K562 (cell line): Measurements from ENCODE around the gene TMEM132D.

ENCODE experiments used
- C11orf30 ChIP-seq: fragments of 450-650 bp; IDR thresholded peaks from 2 replicates; pipeline ENCODE4 v1.6.1; 2016; ENCODE audit warnings: low read depth, mild to moderate bottlenecking
- CBX3 ChIP-seq, 2 experiments: IDR thresholded peaks; 1 replicate in 1 of 2; 2 replicates in 1 of 2; pipeline ENCODE4 v1.6.1; 2012; ENCODE audit warnings: inconsistent platforms in 2 of 2, low read length in 2 of 2, borderline replicate concordance in 1 of 2, control low read depth in 1 of 2
- FOXM1 ChIP-seq, 2 experiments: fragments of 450-650 bp in 1 of 2; sonication (generic) in 1 of 2; formaldehyde crosslinking in 1 of 2; IDR thresholded peaks; 2 replicates each; pipeline versions ENCODE4 v1.6.1 to v1.9.0; 2017 to 2022; ENCODE audit warnings: low read depth in 2 of 2, mild to moderate bottlenecking in 2 of 2, missing genetic modification reagents in 1 of 2, moderate library complexity in 1 of 2
- HDAC1 ChIP-seq, 2 experiments: fragments of 450-650 bp; IDR thresholded peaks; 2 replicates each; pipeline ENCODE4 v1.6.1; 2016 to 2017; ENCODE audit warnings: inconsistent platforms in 1 of 2, mild to moderate bottlenecking in 1 of 2, moderate library complexity in 1 of 2
- HDGF ChIP-seq: fragments of 450-650 bp; IDR thresholded peaks from 2 replicates; pipeline ENCODE4 v1.6.1; 2016
- MYNN ChIP-seq, 2 experiments: sonication (generic); formaldehyde crosslinking in 1 of 2; IDR thresholded peaks; 2 replicates each; pipeline versions ENCODE4 v1.5.0 to v1.6.1; 2016 to 2020; ENCODE audit warnings: antibody characterized with exemption in 1 of 2, missing genetic modification reagents in 1 of 2
- NFATC3 ChIP-seq: fragments of 450-650 bp; IDR thresholded peaks from 2 replicates; pipeline ENCODE4 v1.6.1; 2017; ENCODE audit warnings: mild to moderate bottlenecking
- RAD21 ChIP-seq, 2 experiments: fragments of 250-450 bp in 1 of 2; fragments of 450-650 bp in 1 of 2; sonication (Bioruptor Pico) in 1 of 2; formaldehyde crosslinking in 1 of 2; IDR thresholded peaks in 1 of 2; conservative IDR thresholded peaks in 1 of 2; 2 replicates each; pipeline versions ENCODE4 v1.4.0 to v1.8.0; 2020 to 2022; ENCODE audit warnings: mild to moderate bottlenecking in 2 of 2, moderate library complexity in 1 of 2
- U2AF2 ChIP-seq: fragments of 200-400 bp; formaldehyde crosslinking; optimal IDR thresholded peaks from 2 replicates; pipeline ENCODE3; 2017; ENCODE audit warnings: low read depth, mild to moderate bottlenecking, low read length
- ZKSCAN1 ChIP-seq: fragments of 150-350 bp; IDR thresholded peaks from 2 replicates; pipeline ENCODE4 v1.6.1; 2016; ENCODE audit warnings: low read depth, low read length
- ZNF224 ChIP-seq: sonication (generic); formaldehyde crosslinking; IDR thresholded peaks from 2 replicates; pipeline ENCODE4 v1.8.0; 2022; ENCODE audit warnings: mild to moderate bottlenecking, missing genetic modification reagents
- TF ChIP-seq, protein P1 (sequence below), 2 experiments: fragments of 450-650 bp in 1 of 2; sonication (generic) in 1 of 2; formaldehyde crosslinking in 1 of 2; IDR thresholded peaks in 1 of 2; conservative IDR thresholded peaks in 1 of 2; 2 replicates each; pipeline versions ENCODE4 v1.6.1 to v1.8.1; 2016 to 2023; ENCODE audit warnings: mild to moderate bottlenecking in 2 of 2, moderate library complexity in 2 of 2, inconsistent platforms in 1 of 2, missing genetic modification reagents in 1 of 2
- TF ChIP-seq, protein P2 (sequence below), 2 experiments: fragments of 450-650 bp; formaldehyde crosslinking in 1 of 2; IDR thresholded peaks; 2 replicates each; pipeline versions ENCODE4 v1.4.0 to v1.6.1; 2014 to 2020; ENCODE audit warnings: mild to moderate bottlenecking in 2 of 2, borderline replicate concordance in 1 of 2, low read depth in 1 of 2

- no peak for TF ChIP-seq U2AF2
- no peak for TF ChIP-seq FOXM1 (IDR thresholded peaks at IDR 0.05; ENCODE audit: low read depth)
- TF ChIP-seq FOXM1 (CRISPR knock-in tag; IDR thresholded peaks at IDR 0.05; ENCODE audit: low read depth): no peak
- TF ChIP-seq, protein P1, sequence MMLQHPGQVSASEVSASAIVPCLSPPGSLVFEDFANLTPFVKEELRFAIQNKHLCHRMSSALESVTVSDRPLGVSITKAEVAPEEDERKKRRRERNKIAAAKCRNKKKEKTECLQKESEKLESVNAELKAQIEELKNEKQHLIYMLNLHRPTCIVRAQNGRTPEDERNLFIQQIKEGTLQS (IDR thresholded peaks at IDR 0.05): no peak
- TF ChIP-seq, protein P1 (CRISPR knock-in tag; conservative IDR thresholded peaks at IDR 0.05): no peak
- TF ChIP-seq ZNF224 (CRISPR knock-in tag): no peak
- TF ChIP-seq C11orf30: no peak
- no peak for TF ChIP-seq HDGF
- TF ChIP-seq HDAC1 (IDR thresholded peaks at IDR 0.05): no peak
- TF ChIP-seq NFATC3: no peak
- no peak for TF ChIP-seq MYNN (IDR thresholded peaks at IDR 0.05)
- no peak for TF ChIP-seq MYNN (CRISPR knock-in tag; IDR thresholded peaks at IDR 0.05)
- no peak for TF ChIP-seq CBX3 (IDR thresholded peaks at IDR 0.05; ENCODE audit: borderline replicate concordance in 1 of 2, low read length in 2 of 2)
- TF ChIP-seq, protein P2, sequence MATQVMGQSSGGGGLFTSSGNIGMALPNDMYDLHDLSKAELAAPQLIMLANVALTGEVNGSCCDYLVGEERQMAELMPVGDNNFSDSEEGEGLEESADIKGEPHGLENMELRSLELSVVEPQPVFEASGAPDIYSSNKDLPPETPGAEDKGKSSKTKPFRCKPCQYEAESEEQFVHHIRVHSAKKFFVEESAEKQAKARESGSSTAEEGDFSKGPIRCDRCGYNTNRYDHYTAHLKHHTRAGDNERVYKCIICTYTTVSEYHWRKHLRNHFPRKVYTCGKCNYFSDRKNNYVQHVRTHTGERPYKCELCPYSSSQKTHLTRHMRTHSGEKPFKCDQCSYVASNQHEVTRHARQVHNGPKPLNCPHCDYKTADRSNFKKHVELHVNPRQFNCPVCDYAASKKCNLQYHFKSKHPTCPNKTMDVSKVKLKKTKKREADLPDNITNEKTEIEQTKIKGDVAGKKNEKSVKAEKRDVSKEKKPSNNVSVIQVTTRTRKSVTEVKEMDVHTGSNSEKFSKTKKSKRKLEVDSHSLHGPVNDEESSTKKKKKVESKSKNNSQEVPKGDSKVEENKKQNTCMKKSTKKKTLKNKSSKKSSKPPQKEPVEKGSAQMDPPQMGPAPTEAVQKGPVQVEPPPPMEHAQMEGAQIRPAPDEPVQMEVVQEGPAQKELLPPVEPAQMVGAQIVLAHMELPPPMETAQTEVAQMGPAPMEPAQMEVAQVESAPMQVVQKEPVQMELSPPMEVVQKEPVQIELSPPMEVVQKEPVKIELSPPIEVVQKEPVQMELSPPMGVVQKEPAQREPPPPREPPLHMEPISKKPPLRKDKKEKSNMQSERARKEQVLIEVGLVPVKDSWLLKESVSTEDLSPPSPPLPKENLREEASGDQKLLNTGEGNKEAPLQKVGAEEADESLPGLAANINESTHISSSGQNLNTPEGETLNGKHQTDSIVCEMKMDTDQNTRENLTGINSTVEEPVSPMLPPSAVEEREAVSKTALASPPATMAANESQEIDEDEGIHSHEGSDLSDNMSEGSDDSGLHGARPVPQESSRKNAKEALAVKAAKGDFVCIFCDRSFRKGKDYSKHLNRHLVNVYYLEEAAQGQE (IDR thresholded peaks at IDR 0.05; ENCODE audit: borderline replicate concordance): no peak
- TF ChIP-seq, protein P2 (CRISPR knock-in tag; IDR thresholded peaks at IDR 0.05; ENCODE audit: low read depth): no peak
- no peak for TF ChIP-seq ZKSCAN1
- TF ChIP-seq RAD21 (CRISPR knock-in tag; conservative IDR thresholded peaks at IDR 0.05 in 1 of 2, IDR thresholded peaks at IDR 0.05 in 1 of 2): no peak
Measured at GRCh38 chr12:129886541-129886940, 17.3 kb downstream of the TMEM132D start.
